Forelimb muscle (tissue), 1 donor: Measurements from ENCODE around the gene PRR5L. TPM values are rescaled to one million over a fixed set of nuclear protein-coding genes. Genes with fewer than 3 reads are reported as not detected.
"Not testable (repeated sequence)": the region's sequence is repeated elsewhere in the genome, so short reads cannot be mapped to it uniquely, and the experiment has no call there.

ENCODE experiments used
- DNase-seq: peaks from one replicate; pipeline ENCODE4 v3.0.0-alpha.2; 2013; ENCODE audit warnings: low read depth
- polyA plus RNA-seq: library from polyadenylated mRNA; unstranded; fragments of 120-200 nt; gene quantifications from one replicate; pipeline ENCODE4 v1.2.1, GENCODE V29; 2013; ENCODE audit not compliant: insufficient read length

Gene PRR5L
- polyA plus RNA-seq, 1 donor = 7.8 TPM

DNA sequence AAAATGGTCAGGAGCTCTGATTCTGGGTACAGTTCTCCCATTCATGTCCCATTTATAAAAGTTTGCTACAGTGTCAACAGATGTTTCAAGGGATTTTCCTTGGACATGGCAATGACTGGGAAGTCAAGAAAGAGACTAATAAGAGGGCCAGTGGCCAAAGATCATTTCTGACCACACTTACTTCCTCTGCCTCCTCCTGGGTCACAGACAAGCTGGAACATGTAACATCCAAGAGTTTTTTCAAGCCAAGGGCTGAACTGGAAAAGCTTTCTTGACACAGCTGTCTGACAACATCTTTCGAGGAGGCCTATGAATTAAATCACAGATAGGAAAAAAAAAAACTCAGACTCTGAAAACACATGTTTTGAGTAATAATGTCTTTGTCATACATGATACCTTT lies 15.6 kb upstream of the PRR5L start:
- DNase-seq = no peak

DNA sequence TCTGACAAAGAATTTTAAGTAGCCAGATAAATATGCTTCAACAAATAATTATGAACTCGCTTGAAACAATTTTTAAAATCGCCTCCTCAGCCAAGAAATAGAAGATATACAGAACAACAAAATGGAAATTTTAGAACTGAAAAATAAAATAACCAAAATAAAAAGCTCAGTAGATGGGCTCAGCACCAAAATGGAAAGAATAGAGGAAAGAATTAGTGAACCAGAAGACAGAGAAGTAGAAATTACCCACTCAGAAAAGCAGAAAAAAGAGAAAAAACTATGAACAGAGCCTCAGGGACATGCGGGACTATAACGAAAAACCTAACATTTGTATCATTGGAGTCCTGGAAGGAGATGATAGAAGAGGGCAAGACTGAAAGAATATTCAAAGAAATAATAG lies 14.2 kb upstream of the PRR5L start:
- DNase-seq = no peak

DNA sequence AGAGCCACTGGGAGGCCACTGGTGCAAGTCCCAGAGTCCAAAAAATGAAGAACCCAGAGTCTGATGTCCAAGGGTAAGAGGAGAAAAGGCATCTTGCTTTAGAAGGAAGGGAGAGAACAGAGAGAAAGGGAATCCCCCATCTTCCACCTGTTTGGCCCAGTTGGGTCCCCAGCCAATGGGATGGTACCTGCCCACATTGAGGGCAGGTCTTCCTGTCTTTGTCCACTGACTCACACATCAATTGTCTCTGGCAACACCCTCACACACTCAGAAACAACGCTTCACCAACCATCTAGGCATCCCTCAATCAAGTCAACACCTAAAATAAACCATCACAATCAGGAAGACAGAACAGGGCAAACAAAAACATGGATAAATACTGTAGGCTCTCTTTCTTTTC lies 13.2 kb upstream of the PRR5L start:
- no peak for DNase-seq

DNA sequence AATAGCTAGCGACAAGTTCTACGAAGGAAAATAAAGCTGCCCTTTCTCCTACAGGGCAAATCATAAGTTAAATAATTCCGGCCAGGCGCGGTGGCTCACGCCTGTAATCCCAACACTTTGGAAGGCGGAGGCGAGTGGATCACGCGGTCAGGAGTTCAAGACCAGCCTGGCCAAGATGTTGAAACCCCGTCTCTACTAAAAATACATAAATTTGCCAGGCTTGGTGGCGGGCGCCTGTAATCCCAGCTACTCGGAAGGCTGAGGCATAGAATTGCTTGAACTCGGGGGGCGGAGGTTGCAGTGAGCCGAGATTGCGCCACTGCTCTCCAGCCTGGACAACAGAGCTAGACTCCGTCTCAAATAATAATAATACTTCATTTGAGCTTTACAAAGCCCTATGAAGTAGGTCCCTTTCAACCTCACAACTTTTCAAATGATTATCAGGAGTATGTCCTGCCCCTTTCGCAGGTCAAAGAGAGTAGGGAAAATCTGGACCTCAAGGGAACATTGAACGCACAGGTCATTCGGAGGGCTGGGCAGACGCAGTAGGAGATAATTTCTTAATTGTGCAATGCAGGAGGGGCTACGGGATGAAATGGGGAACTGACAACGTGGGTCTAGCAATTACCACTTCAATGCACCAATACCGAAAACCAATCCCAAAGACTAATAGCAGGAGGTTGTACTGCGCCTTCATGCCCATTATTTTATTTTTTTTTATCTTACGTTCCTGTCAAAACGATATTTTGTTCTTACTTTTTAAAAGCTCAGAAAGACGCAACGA lies 7.5 kb upstream of the PRR5L start:
- DNase-seq = no peak

DNA sequence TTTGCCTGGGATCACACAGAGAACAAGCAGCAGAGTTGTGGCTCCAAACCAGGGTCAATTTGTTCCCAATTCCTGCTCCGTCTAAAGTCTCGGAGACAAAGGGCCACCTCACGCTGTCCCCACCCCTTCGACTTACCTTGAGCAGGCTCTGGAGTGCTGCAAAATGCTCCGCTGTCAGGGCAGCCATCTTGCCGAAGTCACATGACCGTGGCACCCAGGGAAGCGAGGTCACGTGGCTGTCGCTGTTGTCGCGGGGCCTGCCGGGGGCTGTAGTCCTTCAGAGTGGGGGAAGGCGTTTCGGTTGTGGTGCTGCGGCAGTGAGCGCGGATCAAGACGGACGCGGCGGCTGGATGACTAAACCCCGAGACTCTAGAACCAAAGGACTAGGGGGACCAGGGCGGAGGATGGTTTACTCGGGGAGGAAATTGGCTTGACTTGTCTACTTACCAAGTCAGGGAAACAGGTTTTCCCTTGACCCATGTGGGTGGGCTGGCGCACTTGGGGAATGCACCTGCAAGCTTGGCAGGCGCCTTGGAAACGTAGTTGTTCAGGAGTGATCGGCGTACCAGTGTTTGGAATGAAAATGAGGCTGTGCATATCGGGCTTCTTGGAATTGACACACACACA lies 6.7 kb upstream of the PRR5L start, which contains the start of gene COMMD9:
TSS of gene COMMD9 (minus strand) at position 199 of the 627 bp plus-strand sequence. CDS start at position 187, 12 bp downstream.
- DNase-seq = peak; percentile 73

DNA sequence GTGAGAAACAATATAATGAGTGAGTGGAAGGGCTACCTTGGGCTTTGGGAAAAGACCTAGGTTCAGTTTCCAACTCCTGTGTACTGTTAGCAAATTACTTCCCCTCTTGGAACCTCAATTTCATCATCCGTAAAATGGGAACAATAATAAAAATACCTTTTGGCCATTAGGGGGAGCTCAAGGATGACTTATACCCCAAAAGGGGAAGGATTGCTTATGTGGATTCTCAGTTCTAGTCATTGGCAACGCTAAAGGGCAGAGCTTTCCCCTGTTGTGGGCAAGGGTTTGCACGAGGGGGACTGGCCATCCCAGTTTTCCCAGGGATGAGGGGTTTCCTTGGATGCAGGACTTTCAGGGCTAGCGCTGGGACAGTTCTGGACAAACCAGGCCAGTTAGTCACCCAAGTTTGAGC lies 3.8 kb upstream of the PRR5L start:
- no peak for DNase-seq

DNA sequence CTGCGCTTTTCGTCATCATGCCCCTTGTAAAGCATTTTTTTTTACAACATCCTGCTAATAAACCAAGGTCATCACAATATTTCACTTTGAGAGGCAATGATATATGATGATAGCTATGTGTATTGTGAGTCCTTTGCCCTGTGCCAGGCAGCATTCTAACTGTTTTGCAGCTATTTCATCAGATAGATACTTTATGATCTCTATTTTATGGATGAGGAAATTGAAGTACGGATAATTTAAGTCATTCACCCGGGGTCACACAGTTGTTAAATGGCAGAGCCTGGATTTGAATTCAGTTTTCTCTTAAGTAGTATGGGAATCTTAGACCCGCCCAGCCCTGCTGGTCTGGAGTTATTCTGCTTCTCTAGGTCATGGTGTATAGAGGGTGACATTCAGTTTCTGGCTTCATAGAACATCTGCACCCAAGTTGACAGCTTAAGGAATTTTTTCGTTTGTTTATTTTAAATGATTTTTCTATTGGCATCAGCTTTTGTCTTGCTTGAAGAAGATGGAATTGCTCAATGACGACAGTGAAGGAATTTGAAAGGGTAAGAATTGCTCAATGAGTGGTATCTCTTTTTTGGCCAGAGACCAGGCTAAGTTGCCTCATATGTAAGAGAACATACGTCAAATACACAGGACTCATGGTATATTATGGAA lies 926 bp downstream of the PRR5L start:
- DNase-seq = no peak

DNA sequence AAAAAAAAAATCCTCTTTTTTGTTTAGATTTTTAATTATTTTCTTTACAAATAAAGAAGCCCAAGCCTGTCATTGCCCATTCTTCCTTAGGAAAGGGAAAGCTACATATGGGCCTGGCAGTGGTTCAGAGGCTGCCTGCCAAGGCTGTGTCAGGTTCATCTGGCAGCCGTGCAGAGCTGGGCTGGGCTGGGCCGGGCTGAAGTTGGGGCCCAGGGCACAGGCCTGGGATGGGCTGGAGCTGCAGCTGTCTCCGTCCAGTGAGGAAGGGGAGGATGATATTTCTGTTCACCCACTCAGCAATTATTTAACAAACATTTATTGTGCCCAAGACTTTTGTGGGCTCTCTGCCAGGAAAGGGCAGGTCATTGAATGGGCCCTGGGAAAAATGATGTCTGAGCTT lies 4.6 kb downstream of the PRR5L start:
- DNase-seq = no peak

DNA sequence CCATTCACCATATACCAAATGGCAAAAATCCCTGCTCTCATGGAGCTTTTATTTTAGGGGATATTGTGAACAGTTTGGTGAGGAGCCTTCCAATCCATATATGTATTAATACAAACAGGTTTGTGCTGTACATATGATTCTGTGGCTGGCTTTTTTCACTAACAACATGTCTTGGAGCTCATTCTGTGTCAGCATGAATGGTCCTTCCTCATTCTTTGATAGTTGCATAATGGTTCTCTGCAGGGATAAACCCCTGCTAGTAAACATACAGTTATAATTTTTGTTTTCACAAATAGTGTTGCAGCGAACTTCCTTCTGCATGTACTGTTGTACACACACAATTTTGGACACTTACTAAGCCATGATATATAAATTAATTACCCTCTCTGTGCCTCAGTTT lies 8.3 kb downstream of the PRR5L start:
- no peak for DNase-seq

DNA sequence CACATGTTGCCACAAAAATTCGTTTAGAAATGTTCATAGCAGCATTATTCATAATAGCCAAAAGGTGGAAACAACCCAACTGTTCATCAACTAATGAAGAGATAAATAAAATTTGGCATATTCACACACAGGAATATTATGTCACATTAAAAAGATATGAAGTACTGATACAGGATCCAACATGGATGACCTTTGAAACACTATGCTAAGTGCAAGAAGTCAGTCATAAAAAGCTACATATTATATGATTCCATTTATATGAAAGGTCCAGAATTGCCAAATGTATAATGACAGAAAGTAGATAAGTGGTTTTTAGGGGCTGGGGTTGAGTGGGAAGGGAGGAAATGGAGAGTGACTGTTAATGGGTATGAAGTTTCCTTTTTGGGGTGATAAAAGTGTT lies 9.0 kb downstream of the PRR5L start:
- DNase-seq = no peak

DNA sequence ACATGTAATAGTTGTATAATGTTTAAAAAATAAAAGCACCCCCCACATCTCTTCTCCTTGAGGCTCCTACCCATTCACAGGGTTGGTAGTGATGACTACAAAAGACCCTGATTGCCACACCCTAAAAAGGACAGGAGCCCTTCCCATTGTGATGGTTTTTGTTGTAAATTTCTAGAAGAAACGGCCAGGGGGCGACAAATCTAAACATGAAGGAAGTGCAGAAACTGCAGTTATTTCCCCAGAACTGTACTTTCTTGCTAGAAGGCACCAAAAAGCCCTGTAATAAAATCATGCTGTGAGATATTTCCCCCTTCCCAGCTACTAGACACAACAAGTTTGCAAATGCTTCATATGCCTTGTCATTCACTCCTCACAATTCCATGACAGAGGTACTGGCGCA lies 10.8 kb downstream of the PRR5L start:
- DNase-seq = no peak

DNA sequence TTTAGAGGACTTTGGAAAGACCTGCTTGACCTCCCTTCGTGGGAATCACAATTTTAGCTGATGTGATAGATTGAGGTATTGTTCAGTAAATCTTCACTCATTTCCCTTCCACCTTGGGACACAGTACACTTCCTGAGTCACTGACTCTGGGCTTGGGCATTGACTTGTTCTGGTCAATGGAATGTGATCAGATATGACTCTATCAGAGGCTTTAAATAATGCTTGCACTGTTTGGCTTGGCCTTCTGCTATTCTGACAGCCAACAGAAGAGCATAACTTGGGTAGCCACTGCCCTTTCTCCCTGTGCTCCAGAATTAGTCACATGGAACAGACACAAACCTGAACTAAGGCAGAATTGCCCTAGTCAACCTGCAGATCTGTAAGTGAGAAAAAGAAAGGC lies 12.5 kb downstream of the PRR5L start:
- no peak for DNase-seq

DNA sequence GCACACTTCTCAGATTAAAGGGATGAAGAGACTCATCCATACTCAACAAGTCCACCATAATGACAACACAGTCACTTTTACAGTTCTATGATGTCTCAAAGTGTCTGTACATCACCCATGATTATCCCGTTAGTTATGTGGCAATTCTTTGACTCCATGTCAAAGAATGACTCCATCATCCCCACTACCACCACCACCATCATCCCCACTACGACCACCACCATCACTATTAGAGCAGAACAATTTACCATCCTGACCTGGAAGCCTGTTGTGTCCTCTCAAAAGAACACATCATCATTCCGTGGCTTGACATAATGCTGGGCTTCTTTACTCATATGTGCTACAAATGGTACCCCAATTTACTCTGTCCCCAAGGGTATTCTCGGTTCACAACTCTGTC lies 13.7 kb downstream of the PRR5L start:
- no peak for DNase-seq

DNA sequence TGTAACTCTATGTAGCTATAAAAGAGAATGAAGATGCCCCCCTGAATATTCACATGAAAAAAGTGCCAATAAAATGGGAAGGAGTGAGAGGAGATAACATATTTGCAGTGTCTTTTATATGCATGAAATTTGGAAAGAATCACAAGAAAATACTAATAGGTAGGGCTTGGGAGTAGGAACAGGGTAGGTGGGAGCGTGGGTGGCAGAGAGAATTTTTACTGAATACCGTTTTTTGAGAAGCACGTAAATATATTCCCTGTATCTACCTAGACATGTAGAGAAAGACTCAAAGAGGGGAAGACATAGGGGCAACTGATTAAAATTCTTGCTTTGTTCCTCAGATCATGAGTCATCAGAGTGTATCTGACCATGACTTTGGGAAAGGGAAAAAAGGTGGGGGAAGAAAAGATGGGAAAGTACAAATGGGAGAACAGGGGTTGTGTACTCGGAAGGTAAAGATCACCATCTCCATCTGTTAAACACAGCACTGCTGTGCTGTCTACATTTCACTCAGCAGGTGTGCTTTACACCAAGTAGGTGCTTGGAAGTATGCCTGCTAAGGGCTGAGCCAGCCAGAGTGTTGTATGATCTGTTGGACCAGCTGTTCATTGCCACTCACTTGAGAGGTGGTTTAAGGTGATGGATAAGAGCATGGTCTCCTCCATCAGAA lies 16.0 kb downstream of the PRR5L start:
- no peak for DNase-seq

DNA sequence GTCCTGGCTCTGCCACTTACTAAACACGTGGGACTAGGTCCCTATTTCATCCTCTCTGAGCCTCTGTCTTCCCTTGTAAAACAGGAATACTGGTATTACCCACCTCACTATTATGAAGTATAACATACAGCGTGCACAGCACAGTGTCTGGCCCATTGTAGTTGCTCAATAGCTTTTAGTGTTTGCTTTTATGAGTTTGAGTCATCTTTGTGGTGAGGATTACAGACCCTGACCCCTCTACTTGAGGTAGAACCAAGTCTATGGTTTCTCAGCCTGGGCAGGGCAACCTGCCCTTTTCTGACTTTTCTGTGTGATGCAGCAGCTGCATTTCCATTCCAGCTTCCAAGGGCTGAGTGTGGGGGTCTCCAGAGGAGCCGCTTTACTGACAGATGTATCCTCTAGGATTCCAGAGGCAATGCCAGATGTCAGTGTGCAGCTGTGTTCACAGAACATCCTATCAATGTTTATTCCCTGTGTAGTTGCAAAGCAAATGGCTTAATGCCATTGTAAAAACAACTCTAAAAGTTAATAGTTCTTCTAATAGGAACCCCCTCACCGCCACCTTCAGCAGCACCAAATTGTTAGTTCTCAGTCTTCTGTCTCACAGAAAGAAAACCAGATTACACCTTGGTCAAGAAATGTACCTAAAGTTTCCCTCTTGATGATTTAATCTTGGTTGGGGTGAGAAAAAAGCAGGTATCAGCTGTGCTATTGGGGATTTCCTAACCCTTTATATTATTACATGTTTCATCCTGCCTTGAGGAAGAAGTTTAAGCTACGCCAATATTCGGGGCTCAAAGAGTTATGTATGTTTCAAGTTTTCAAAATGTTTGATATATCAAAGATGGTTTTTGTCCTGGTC lies 16.8 kb downstream of the PRR5L start:
- peak; percentile 43 for DNase-seq

DNA sequence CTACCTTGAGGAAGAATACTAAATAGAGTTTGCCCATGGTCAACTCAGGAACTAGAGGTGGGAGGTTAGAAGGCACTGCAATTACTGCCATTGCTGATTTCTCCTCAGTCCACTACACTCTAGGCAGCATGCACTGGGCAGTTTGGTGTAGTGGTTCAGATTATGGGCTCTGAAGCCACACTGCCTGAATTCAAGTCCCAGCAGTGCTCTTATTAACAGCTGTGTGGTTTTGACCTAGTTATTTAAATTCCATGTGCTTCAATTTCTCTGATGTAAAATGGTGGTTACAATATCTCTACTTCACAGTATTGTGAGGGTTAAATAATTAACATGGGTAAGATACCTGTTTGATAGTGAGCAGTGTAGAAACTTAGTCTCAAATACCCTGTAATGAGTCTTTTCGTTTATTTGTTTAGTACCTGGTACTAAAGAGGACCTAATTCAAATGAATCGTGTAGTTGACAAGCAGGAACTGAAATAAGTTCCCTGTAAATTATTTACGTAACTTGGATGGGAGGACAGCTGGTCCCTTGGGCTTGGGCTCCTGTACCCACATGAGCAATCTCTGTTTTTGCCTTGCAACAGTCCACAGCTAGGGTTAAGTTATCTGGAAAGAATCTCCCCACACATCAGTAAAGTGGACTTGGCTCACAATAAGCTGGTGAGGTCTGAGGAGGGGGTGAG lies 17.8 kb downstream of the PRR5L start:
- DNase-seq = no peak

DNA sequence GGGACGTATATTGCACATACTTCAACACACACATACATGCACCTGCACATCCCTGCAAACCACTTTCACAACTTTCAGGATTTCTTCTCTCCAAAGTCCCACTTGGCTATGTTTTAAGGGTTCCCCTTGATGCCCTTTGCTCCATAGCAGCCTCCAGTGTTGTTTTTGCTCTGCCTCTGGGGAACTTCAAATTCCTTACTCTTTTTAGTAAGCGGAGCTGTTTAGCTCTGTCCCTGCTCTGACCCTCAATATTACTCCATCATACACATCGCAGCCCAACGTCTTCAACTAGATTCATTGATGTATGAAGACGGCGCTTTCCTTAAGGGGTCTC lies 18.3 kb downstream of the PRR5L start:
- no peak for DNase-seq

DNA sequence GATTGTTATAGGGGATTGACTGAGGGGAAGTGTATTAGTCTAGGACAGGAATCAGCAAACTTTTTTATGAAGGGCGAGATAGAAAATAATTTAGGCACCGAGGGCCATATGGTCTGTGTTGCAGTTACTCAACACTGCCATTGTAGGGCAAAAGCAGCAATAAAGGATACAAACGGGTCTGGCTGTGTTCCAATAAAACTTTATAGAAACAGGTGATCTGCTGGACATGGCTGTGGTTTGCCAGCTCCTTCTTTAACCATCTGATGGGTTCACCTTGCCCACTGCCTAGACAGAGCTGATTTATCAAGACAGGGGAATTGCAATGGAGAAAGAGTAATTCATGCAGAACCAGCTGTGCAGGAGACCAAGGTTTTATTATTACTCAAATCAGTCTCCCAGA lies 20.0 kb downstream of the PRR5L start:
- no peak for DNase-seq

DNA sequence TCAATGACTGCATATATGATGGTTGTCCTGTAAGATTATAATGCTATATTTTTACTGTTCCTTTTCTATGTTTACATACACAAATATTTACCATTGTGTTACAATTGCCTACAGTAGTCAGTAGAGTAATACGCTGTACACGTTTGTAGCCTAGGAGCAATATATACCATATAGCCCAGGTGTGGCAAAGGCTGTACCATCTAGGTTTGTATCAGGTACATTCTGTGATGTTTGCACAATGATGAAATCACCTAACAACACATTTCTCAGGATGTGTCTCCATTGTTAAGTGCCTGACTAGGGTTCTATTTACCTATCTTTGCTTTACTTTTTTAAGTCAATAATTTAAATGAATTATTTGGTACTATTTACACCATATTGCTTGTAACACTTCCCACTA lies 21.9 kb downstream of the PRR5L start:
- DNase-seq = no peak

DNA sequence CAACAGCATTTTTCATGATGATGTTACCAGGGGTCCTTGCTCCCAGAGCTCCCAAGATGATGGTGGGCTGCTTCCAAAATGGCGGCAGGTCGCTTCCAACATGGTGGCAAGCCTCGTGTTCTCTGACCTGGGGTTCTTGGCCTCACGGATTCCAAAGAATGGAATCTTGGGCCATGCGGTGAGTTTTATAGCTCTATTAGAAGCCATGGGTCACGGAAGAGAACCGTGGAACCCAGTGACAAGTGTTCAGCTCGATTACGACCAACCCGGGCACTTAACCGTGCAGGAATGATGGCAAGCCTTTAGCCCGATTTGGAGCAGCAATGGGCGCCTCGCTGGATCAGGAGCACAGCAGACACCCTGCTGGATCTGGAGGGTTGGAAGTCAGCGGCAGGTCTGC lies 28.9 kb downstream of the PRR5L start:
- not testable (repeated sequence) for DNase-seq

DNA sequence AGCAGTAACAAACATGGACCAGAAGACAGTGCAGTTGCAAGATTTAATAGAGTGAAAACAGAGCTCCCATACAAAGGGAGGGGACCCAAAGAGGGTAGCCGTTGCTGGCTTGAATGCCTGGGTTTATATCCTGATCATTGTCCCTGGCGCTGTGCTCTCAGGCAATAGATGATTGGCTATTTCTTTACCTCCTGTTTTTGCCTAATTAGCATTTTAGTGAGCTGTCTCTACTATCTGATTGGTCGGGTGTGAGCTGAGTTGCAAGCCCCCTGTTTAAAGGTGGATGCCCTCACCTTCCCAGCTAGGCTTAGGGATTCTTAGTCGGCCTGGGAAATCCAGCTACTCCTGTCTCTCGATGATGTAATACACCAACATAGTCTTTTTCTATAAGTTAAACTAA lies 29.3 kb downstream of the PRR5L start:
- DNase-seq = not testable (repeated sequence)
